HCT116 (cell line): ENCODE results near the gene CACNA2D3. TPM values are rescaled to one million over a fixed set of nuclear protein-coding genes. Genes with fewer than 3 reads are reported as not detected.

Experiments used
- ATAC-seq: fragments of 200-7000 bp; cut with Tn5 transposase; 2 replicates; pipeline ENCODE4 v1.9.1; 2020; ENCODE audit warnings: mild to moderate bottlenecking, moderate library complexity
- BruUV-seq: library from RNA; stranded (reverse); fragments of 400-500 nt; replicated peaks from 2 replicates; lab custom pipeline; 2021; lab: Mats Ljungman, UMichigan
- CTCF ChIA-PET: fragments of 300-600 bp; sonication (Branson Sonifier 250); formaldehyde crosslinking; loops from one replicate; lab custom pipeline; 2021; ENCODE audit warnings: antibody characterized with exemption; lab: Charles Lee
- POLR2A ChIA-PET: fragments of 300-600, 350-600 bp; sonication (Branson Sonifier 250); formaldehyde crosslinking; loops from one replicate; lab custom pipeline; 2021; ENCODE audit warnings: antibody characterized with exemption; lab: Charles Lee
- RAD21 ChIA-PET, 2 experiments: fragments of 300-600 bp; sonication (Branson Sonifier 250); formaldehyde crosslinking; loops; one replicate each; lab custom pipeline; 2023; ENCODE audit warnings: low total read pairs in 2 of 2; ENCODE audit not compliant: uncharacterized antibody in 2 of 2, unreplicated experiment in 2 of 2, low non-redundant PET in 1 of 2; lab: Charles Lee
- DNase-seq: peaks from one replicate; pipeline ENCODE4 v3.0.0-alpha.2; 2010; ENCODE audit warnings: low read depth, low spot score
- H2AFZ ChIP-seq: fragments of 200-600 bp; shearing (Covaris generic), sonication (generic); 2 replicates; pipeline ENCODE4 v1.6.1; 2017; ENCODE audit warnings: low read depth, mixed run types, mixed read lengths, antibody characterized with exemption, low read length; ENCODE audit not compliant: poor library complexity, severe bottlenecking
- H3K27ac ChIP-seq: 2 replicates; pipeline ENCODE4 v1.5.1; 2012; ENCODE audit warnings: low read depth, low read length
- H3K27me3 ChIP-seq: fragments of 200-600 bp; sonication (generic); 2 replicates; pipeline ENCODE4 v1.6.1; 2016; ENCODE audit warnings: mixed run types, low read length, mixed read lengths; ENCODE audit not compliant: insufficient read depth
- H3K36me3 ChIP-seq, 2 experiments: fragments of 200-500 bp in 1 of 2; fragments of 200-600 bp in 1 of 2; sonication (Bioruptor generic) in 1 of 2; sonication (generic) in 1 of 2; 2 replicates each; pipeline versions ENCODE4 v1.5.1 to v1.6.1; 2014 to 2016; ENCODE audit warnings: low read length in 2 of 2, inconsistent platforms in 1 of 2, mixed read lengths in 1 of 2, mixed run types in 1 of 2; ENCODE audit not compliant: insufficient read depth in 2 of 2, control insufficient read depth in 1 of 2
- H3K4me1 ChIP-seq, 2 experiments: fragments of 200-600 bp in 1 of 2; sonication (generic) in 1 of 2; 2 replicates each; pipeline versions ENCODE4 v1.5.1 to v1.6.1; 2012 to 2017; ENCODE audit warnings: low read length in 2 of 2, inconsistent platforms in 1 of 2, mild to moderate bottlenecking in 1 of 2, mixed read lengths in 1 of 2, mixed run types in 1 of 2, moderate library complexity in 1 of 2; ENCODE audit not compliant: insufficient read depth in 2 of 2, control insufficient read depth in 1 of 2
- H3K4me2 ChIP-seq: fragments of 200-600 bp; sonication (generic); 2 replicates; pipeline ENCODE4 v1.6.1; 2017; ENCODE audit warnings: mixed run types, low read length, mixed read lengths
- H3K4me3 ChIP-seq, 2 experiments: fragments of 200-600 bp in 1 of 2; sonication (generic) in 1 of 2; replicated peaks in 1 of 2; 2 replicates each; pipeline ENCODE4 v1.5.1; 2011 to 2016; ENCODE audit warnings: low read length in 2 of 2, control low read depth in 1 of 2, low read depth in 1 of 2, mild to moderate bottlenecking in 1 of 2, mixed read lengths in 1 of 2, mixed run types in 1 of 2
- H3K79me2 ChIP-seq: fragments of 200-600 bp; sonication (generic); 2 replicates; pipeline ENCODE4 v1.6.1; 2017; ENCODE audit warnings: mild to moderate bottlenecking, mixed run types, low read length, moderate library complexity, mixed read lengths; ENCODE audit not compliant: insufficient read depth
- H3K9ac ChIP-seq: fragments of 200-600 bp; sonication (generic); 2 replicates; pipeline ENCODE4 v1.6.1; 2016; ENCODE audit warnings: low read length, mixed read lengths
- H3K9me2 ChIP-seq: fragments of 200-600 bp; sonication (generic), shearing (Covaris generic); 2 replicates; pipeline ENCODE4 v1.6.1; 2017; ENCODE audit warnings: mixed run types, mild to moderate bottlenecking, moderate library complexity; ENCODE audit not compliant: insufficient read depth
- H3K9me3 ChIP-seq, 2 experiments: fragments of 200-500 bp in 1 of 2; fragments of 200-600 bp in 1 of 2; sonication (Bioruptor generic) in 1 of 2; sonication (generic) in 1 of 2; 2 replicates each; pipeline ENCODE4 v1.6.1; 2014 to 2017; ENCODE audit warnings: low read length in 2 of 2, mixed read lengths in 2 of 2, inconsistent platforms in 1 of 2, low read depth in 1 of 2, mild to moderate bottlenecking in 1 of 2, mixed run types in 1 of 2, moderate library complexity in 1 of 2; ENCODE audit not compliant: control insufficient read depth in 1 of 2, insufficient read depth in 1 of 2
- H4K20me1 ChIP-seq: fragments of 200-600 bp; sonication (generic), shearing (Covaris generic); 2 replicates; pipeline ENCODE4 v1.6.1; 2017; ENCODE audit warnings: mixed run types, mild to moderate bottlenecking, moderate library complexity; ENCODE audit not compliant: insufficient read depth
- CBX3 ChIP-seq: IDR thresholded peaks from 2 replicates; pipeline ENCODE4 v1.6.1; 2012; ENCODE audit warnings: low read depth
- CEBPB ChIP-seq: IDR thresholded peaks from 2 replicates; pipeline ENCODE4 v1.6.1; 2012; ENCODE audit warnings: low read depth
- EZH2 ChIP-seq: fragments of 200-600 bp; sonication (generic); IDR thresholded peaks from 2 replicates; pipeline ENCODE4 v1.6.1; 2017; ENCODE audit warnings: antibody characterized with exemption, mixed run types
- FOSL1 ChIP-seq: IDR thresholded peaks from 2 replicates; pipeline ENCODE4 v1.6.1; 2012; ENCODE audit warnings: low read depth
- JUND ChIP-seq: IDR thresholded peaks from 2 replicates; pipeline ENCODE4 v1.6.1; 2012
- POLR2AphosphoS5 ChIP-seq: IDR thresholded peaks from 2 replicates; pipeline ENCODE4 v1.6.1; 2011; ENCODE audit warnings: mild to moderate bottlenecking, low read depth, low read length, moderate library complexity
- SIN3A ChIP-seq: IDR thresholded peaks from 2 replicates; pipeline ENCODE4 v1.6.1; 2012; ENCODE audit warnings: low read depth
- SRF ChIP-seq: IDR thresholded peaks from 2 replicates; pipeline ENCODE4 v1.6.1; 2012; ENCODE audit warnings: low read depth
- intact Hi-C: fragments of 100-400 bp; cut with micrococcal nuclease; formaldehyde crosslinking; loops from 2 replicates; pipeline ENCODE4 v1.10.0; 2022
- total RNA-seq: library from RNA; stranded (reverse); gene quantifications from one replicate; pipeline ENCODE4 v1.2.1, GENCODE V29; 2021; ENCODE audit not compliant: unreplicated experiment
- TF ChIP-seq, protein P1 (sequence below), 3 experiments: fragments of 200-600 bp in 1 of 3; sonication (generic) in 1 of 3; IDR thresholded peaks in 2 of 3; conservative IDR thresholded peaks in 1 of 3; 2 replicates each; pipeline ENCODE4 v1.5.1; 2012 to 2017; ENCODE audit warnings: low read depth in 2 of 3, low read length in 2 of 3, antibody characterized with exemption in 1 of 3, borderline replicate concordance in 1 of 3, control low read depth in 1 of 3, mild to moderate bottlenecking in 1 of 3, mixed read lengths in 1 of 3, mixed run types in 1 of 3, moderate library complexity in 1 of 3; ENCODE audit not compliant: insufficient read depth in 1 of 3
- TF ChIP-seq, protein P2 (sequence below): IDR thresholded peaks from 2 replicates; pipeline ENCODE4 v1.6.1; 2012
- TF ChIP-seq, protein P3 (sequence below): IDR thresholded peaks from 2 replicates; pipeline ENCODE4 v1.6.1; 2012; ENCODE audit warnings: low read depth

Gene CACNA2D3
- total RNA-seq, 1 experiment from 2014 or later: 0.20 TPM

DNA sequence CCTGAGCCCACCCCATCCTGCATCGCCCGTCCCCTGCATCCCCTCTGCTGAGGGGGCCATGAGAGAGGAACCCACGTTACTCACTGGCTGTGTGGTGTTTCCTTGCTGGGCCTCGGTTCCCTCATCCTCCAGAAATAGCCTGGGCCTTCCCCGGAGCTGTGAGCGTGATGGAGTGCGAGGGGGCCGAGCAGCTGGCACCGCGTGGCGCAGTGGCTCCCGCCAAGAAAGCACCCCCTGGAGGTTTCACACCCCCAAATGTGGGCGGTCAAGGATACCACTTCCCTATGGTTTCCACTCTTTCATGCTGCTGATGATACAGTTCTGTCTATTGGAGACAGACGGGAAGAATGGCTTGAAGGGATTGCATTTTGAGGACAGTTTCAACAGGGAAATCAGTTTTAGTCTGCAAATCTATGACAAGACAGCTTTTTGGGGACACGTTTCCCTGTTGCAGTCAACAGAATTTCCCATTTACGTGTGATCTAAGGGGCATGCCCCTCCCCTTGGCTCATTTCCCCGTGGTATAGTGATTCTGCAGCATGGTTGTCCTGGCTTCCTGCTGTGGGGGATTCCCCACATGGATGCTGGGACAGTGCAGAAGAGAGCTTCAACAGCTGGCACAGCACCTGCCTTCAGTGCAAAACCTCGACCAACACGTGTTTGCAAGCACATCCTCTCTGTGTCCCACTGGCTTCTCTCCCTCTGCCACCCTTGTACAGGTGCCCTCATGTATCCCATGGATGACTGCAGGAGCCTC, 428.0 kb downstream of the CACNA2D3 start:
- DNase-seq: no peak
- RAD21 ChIA-PET: no interaction called here
- intact Hi-C loops: no loop called here
- no peak overlapping the region for H3K4me2 ChIP-seq
- H3K9me3 ChIP-seq: no peaks in the 10 kb centered on the region
- no peak overlapping the region for H3K9ac ChIP-seq
- POLR2A ChIA-PET: no interaction called here
- no peaks in the 10 kb centered on the region for H3K4me1 ChIP-seq
- no peak overlapping the region for H3K27ac ChIP-seq
- H3K4me3 ChIP-seq: no peak overlapping the region
- no peak overlapping the region for H2AFZ ChIP-seq
- no peaks in the 10 kb centered on the region for H3K79me2 ChIP-seq
- no peaks in the 10 kb centered on the region for H3K27me3 ChIP-seq
- no peaks in the 10 kb centered on the region for H3K9me2 ChIP-seq
- H3K36me3 ChIP-seq: no peaks in the 10 kb centered on the region
- no TSS peak for BruUV-seq
- H4K20me1 ChIP-seq: no peaks in the 10 kb centered on the region
- CTCF ChIA-PET: no interaction called here
- ATAC-seq: no peak
- TF ChIP-seq SIN3A (no peak), CBX3 (no peak), CEBPB (no peak), POLR2AphosphoS5 (no peak), JUND (no peak), FOSL1 (no peak), SRF (no peak), EZH2 (no peak)
- TF ChIP-seq, protein P1, sequence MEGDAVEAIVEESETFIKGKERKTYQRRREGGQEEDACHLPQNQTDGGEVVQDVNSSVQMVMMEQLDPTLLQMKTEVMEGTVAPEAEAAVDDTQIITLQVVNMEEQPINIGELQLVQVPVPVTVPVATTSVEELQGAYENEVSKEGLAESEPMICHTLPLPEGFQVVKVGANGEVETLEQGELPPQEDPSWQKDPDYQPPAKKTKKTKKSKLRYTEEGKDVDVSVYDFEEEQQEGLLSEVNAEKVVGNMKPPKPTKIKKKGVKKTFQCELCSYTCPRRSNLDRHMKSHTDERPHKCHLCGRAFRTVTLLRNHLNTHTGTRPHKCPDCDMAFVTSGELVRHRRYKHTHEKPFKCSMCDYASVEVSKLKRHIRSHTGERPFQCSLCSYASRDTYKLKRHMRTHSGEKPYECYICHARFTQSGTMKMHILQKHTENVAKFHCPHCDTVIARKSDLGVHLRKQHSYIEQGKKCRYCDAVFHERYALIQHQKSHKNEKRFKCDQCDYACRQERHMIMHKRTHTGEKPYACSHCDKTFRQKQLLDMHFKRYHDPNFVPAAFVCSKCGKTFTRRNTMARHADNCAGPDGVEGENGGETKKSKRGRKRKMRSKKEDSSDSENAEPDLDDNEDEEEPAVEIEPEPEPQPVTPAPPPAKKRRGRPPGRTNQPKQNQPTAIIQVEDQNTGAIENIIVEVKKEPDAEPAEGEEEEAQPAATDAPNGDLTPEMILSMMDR (IDR thresholded peaks at IDR 0.05 in 2 of 3, conservative IDR thresholded peaks at IDR 0.05 in 1 of 3; ENCODE audit: borderline replicate concordance in 1 of 3, insufficient read depth in 1 of 3, low read depth in 2 of 3, low read length in 2 of 3): no peak
- TF ChIP-seq, protein P2, sequence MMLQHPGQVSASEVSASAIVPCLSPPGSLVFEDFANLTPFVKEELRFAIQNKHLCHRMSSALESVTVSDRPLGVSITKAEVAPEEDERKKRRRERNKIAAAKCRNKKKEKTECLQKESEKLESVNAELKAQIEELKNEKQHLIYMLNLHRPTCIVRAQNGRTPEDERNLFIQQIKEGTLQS: no peak
- TF ChIP-seq, protein P3, sequence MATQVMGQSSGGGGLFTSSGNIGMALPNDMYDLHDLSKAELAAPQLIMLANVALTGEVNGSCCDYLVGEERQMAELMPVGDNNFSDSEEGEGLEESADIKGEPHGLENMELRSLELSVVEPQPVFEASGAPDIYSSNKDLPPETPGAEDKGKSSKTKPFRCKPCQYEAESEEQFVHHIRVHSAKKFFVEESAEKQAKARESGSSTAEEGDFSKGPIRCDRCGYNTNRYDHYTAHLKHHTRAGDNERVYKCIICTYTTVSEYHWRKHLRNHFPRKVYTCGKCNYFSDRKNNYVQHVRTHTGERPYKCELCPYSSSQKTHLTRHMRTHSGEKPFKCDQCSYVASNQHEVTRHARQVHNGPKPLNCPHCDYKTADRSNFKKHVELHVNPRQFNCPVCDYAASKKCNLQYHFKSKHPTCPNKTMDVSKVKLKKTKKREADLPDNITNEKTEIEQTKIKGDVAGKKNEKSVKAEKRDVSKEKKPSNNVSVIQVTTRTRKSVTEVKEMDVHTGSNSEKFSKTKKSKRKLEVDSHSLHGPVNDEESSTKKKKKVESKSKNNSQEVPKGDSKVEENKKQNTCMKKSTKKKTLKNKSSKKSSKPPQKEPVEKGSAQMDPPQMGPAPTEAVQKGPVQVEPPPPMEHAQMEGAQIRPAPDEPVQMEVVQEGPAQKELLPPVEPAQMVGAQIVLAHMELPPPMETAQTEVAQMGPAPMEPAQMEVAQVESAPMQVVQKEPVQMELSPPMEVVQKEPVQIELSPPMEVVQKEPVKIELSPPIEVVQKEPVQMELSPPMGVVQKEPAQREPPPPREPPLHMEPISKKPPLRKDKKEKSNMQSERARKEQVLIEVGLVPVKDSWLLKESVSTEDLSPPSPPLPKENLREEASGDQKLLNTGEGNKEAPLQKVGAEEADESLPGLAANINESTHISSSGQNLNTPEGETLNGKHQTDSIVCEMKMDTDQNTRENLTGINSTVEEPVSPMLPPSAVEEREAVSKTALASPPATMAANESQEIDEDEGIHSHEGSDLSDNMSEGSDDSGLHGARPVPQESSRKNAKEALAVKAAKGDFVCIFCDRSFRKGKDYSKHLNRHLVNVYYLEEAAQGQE: no peak
